ENCODE results near the gene ZC3H6. TPM values are rescaled to one million over a fixed set of nuclear protein-coding genes. Genes with fewer than 3 reads are reported as not detected.

ZC3H6 gene
- total and polyA plus RNA-seq, 2 donors (not counting 1 experiment from before 2014, with no cell fraction given): 1.7 to 6.6 TPM

DNA sequence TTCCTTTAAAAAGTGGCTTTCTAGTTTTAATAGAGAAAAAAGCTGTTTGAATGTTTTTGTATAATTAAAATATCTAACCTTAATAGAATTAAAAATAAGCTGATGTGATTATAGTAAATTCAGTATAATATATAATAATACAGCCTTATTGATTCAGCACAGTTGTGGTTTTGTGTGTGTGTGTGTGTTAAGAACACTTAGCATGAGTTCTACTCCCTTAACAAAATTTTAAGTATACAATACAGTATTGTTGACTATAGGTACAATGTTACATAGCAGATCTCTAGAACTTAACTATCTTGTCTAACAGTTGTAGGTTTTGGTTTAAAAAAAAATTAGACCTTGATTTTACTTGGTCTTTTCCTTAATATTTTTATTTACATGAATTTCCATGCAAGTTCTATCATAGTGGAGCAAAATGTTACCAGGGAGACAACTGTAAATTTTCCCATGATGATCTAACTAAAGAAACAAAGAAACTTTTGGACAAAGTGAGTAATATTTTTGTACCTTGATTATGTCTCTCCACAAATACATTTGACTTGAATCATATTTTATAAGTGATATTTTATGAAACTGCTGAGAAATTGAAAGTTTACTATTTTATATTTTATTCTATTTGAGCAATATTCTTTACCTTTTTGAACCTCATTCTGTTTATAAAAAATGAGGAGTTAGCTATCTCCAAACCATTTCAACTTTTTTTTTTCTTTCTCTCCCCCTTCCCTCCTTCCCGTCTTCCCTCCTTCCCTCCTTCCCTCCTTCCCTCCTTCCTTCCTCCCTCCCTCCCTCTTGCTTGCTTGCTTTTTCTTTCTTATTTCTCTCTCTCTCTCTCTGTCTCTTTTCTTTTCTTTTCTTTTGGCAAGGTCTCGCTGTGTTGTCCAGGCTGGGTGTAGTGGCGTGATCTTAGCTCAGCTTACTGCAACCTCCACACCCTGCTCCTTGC, 46.3 kb downstream of the ZC3H6 start:
- no peak overlapping the region for H3K4me3 ChIP-seq (replicated peaks in 1 of 4; ENCODE audit: control extremely low read depth in 1 of 4, insufficient read depth in 1 of 4, low read depth in 3 of 4, low read length in 4 of 4)
- H3K4me1 ChIP-seq (ENCODE audit: control insufficient read depth, extremely low read depth, insufficient read depth, low read length): peaks cover 2% of the 10 kb centered on the region
- H3K27ac ChIP-seq (ENCODE audit: insufficient read depth, low read length): no peak overlapping the region
- H3K9ac ChIP-seq (ENCODE audit: insufficient read depth, low read length): no peak overlapping the region
- H3K27me3 ChIP-seq (ENCODE audit: control insufficient read depth, insufficient read depth, low read length): no peaks in the 10 kb centered on the region
- TF ChIP-seq, protein P1, sequence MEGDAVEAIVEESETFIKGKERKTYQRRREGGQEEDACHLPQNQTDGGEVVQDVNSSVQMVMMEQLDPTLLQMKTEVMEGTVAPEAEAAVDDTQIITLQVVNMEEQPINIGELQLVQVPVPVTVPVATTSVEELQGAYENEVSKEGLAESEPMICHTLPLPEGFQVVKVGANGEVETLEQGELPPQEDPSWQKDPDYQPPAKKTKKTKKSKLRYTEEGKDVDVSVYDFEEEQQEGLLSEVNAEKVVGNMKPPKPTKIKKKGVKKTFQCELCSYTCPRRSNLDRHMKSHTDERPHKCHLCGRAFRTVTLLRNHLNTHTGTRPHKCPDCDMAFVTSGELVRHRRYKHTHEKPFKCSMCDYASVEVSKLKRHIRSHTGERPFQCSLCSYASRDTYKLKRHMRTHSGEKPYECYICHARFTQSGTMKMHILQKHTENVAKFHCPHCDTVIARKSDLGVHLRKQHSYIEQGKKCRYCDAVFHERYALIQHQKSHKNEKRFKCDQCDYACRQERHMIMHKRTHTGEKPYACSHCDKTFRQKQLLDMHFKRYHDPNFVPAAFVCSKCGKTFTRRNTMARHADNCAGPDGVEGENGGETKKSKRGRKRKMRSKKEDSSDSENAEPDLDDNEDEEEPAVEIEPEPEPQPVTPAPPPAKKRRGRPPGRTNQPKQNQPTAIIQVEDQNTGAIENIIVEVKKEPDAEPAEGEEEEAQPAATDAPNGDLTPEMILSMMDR (conservative IDR thresholded peaks at IDR 0.05 in 1 of 2, IDR thresholded peaks at IDR 0.05 in 1 of 2; ENCODE audit: low read depth in 1 of 2, low read length in 2 of 2): no peak
- no peak for TF ChIP-seq EZH2 (IDR thresholded peaks at IDR 0.05; ENCODE audit: low read length, missing control alignments)
- H4K20me1 ChIP-seq (ENCODE audit: control insufficient read depth, extremely low read depth, insufficient read depth, low read length): no peaks in the 10 kb centered on the region
- H3K9me3 ChIP-seq (ENCODE audit: control insufficient read depth, insufficient read depth, low read depth, low read length): no peaks in the 10 kb centered on the region
- no peak overlapping the region for H2AFZ ChIP-seq (ENCODE audit: low read length)
- peak in 1 of 2 donors; percentile 59 for DNase-seq (ENCODE audit: low read depth in 2 of 2)
- H3K4me2 ChIP-seq (ENCODE audit: extremely low read depth, insufficient read depth, low read length): no peak overlapping the region
- H3K79me2 ChIP-seq (ENCODE audit: control insufficient read depth, insufficient read depth, low read length): no peaks in the 10 kb centered on the region
- no peaks in the 10 kb centered on the region for H3K36me3 ChIP-seq (ENCODE audit: control insufficient read depth, insufficient read depth, low read length)

DNA sequence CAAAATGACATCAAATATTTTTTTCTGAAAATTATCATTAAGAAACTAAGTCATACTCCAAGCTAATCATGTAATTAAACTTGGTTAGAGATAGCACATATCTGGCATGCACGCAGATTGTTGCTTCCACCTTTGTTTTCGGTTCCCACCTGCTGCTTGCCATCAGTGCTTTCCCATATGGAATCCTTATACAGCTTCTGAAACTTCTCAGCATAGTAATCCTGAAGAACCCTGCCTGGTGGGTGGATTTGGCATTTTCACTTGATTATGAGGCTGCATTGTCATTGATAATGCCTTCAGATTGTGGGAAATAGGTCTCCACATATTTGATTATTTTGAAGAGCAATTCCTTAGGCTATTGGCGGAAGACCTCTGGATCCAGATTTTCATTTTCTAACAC, 47.5 kb downstream of the ZC3H6 start:
- Histone ChIP-seq H4K20me1 (ENCODE audit: control insufficient read depth, extremely low read depth, insufficient read depth, low read length) (no peaks in the 10 kb centered on the region), H3K4me3 (replicated peaks in 1 of 4; ENCODE audit: control extremely low read depth in 1 of 4, insufficient read depth in 1 of 4, low read depth in 3 of 4, low read length in 4 of 4) (no peak overlapping the region), H3K79me2 (ENCODE audit: control insufficient read depth, insufficient read depth, low read length) (no peaks in the 10 kb centered on the region), H3K27me3 (ENCODE audit: control insufficient read depth, insufficient read depth, low read length) (no peaks in the 10 kb centered on the region), H3K9me3 (ENCODE audit: control insufficient read depth, insufficient read depth, low read depth, low read length) (no peaks in the 10 kb centered on the region), H3K27ac (ENCODE audit: insufficient read depth, low read length) (no peak overlapping the region), H2AFZ (ENCODE audit: low read length) (no peak overlapping the region), H3K9ac (ENCODE audit: insufficient read depth, low read length) (no peak overlapping the region), H3K4me1 (ENCODE audit: control insufficient read depth, extremely low read depth, insufficient read depth, low read length) (no peaks in the 10 kb centered on the region), H3K4me2 (ENCODE audit: extremely low read depth, insufficient read depth, low read length) (no peak overlapping the region), H3K36me3 (ENCODE audit: control insufficient read depth, insufficient read depth, low read length) (no peaks in the 10 kb centered on the region)
- TF ChIP-seq, protein P1 (conservative IDR thresholded peaks at IDR 0.05 in 1 of 2, IDR thresholded peaks at IDR 0.05 in 1 of 2; ENCODE audit: low read depth in 1 of 2, low read length in 2 of 2): no peak
- TF ChIP-seq EZH2 (IDR thresholded peaks at IDR 0.05; ENCODE audit: low read length, missing control alignments): no peak
- DNase-seq (ENCODE audit: low read depth in 2 of 2): no peak

DNA sequence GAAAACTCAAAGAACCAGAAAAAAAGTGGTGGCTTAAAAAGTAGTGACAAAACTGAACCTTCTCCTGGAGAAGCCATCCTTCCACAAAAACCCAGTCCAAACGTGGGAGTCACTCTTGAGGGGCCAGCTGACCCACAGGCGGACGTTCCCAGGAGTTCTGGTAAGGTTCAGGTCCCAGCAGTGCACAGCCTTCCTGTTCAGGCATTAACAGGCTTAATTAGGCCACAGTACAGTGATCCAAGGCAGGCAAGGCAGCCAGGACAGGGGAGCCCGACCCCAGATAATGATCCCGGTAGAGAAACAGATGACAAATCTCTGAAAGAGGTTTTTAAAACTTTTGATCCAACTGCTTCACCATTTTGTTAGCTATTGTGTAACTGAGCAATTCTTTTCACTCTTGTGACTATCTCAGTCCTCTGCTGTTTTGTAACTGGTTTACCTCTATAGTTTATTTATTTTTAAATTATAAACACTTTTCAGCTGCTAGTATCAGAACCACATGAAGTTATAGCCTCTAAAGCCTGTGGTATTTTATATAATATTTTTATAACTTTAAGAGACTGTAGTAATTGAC, 56.8 kb downstream of the ZC3H6 start:
- no peak for TF ChIP-seq EZH2 (IDR thresholded peaks at IDR 0.05; ENCODE audit: low read length, missing control alignments)
- TF ChIP-seq, protein P1 (conservative IDR thresholded peaks at IDR 0.05 in 1 of 2, IDR thresholded peaks at IDR 0.05 in 1 of 2; ENCODE audit: low read depth in 1 of 2, low read length in 2 of 2): no peak
- no peaks in the 10 kb centered on the region for H3K79me2 ChIP-seq (ENCODE audit: control insufficient read depth, insufficient read depth, low read length)
- H3K4me3 ChIP-seq (replicated peaks in 1 of 4; ENCODE audit: control extremely low read depth in 1 of 4, insufficient read depth in 1 of 4, low read depth in 3 of 4, low read length in 4 of 4): no peak overlapping the region
- no peaks in the 10 kb centered on the region for H3K4me1 ChIP-seq (ENCODE audit: control insufficient read depth, extremely low read depth, insufficient read depth, low read length)
- no peaks in the 10 kb centered on the region for H3K27me3 ChIP-seq (ENCODE audit: control insufficient read depth, insufficient read depth, low read length)
- H3K36me3 ChIP-seq (ENCODE audit: control insufficient read depth, insufficient read depth, low read length): no peaks in the 10 kb centered on the region
- H3K9me3 ChIP-seq (ENCODE audit: control insufficient read depth, insufficient read depth, low read depth, low read length): no peaks in the 10 kb centered on the region
- no peak overlapping the region for H3K4me2 ChIP-seq (ENCODE audit: extremely low read depth, insufficient read depth, low read length)
- no peaks in the 10 kb centered on the region for H4K20me1 ChIP-seq (ENCODE audit: control insufficient read depth, extremely low read depth, insufficient read depth, low read length)
- H2AFZ ChIP-seq (ENCODE audit: low read length): no peak overlapping the region
- no peak for DNase-seq (ENCODE audit: low read depth in 2 of 2)
- H3K9ac ChIP-seq (ENCODE audit: insufficient read depth, low read length): no peak overlapping the region
- H3K27ac ChIP-seq (ENCODE audit: insufficient read depth, low read length): no peak overlapping the region

Measured in fibroblast of lung (primary cell).